CD8-positive, alpha-beta memory T cell (primary cell): ENCODE measurements around the gene SLC6A13. TPM values are rescaled to one million over a fixed set of nuclear protein-coding genes. Genes with fewer than 3 reads are reported as not detected.
"Not testable (repeated sequence)": the region's sequence is repeated elsewhere in the genome, so short reads cannot be mapped to it uniquely, and the experiment has no call there.

Experiments
- CTCF ChIA-PET: fragments of 350-600 bp; sonication (Branson Sonifier 250); formaldehyde crosslinking; loops from one replicate; lab custom pipeline; 2021; ENCODE audit warnings: antibody characterized with exemption; lab: Charles Lee
- POLR2A ChIA-PET: fragments of 350-600 bp; sonication (Branson Sonifier 250); formaldehyde crosslinking; loops from one replicate; lab custom pipeline; 2021; ENCODE audit warnings: antibody characterized with exemption; lab: Charles Lee
- DNase-seq, 5 donors: peaks; one replicate each; pipeline versions ENCODE4 v3.0.0 to v3.0.0-alpha.2; 2020 to 2022; ENCODE audit warnings: mixed read lengths in 1 of 5
- H3K27ac ChIP-seq: one replicate; pipeline ENCODE4 v1.7.0; 2013; ENCODE audit warnings: low read depth, mild to moderate bottlenecking, low read length, moderate library complexity
- H3K27me3 ChIP-seq: 2 replicates; pipeline ENCODE4 v1.7.0; 2013; ENCODE audit warnings: low read length, mild to moderate bottlenecking; ENCODE audit not compliant: insufficient read depth, poor library complexity, severe bottlenecking
- H3K36me3 ChIP-seq: 2 replicates; pipeline ENCODE4 v1.7.0; 2013; ENCODE audit warnings: mild to moderate bottlenecking, low read length, moderate library complexity; ENCODE audit not compliant: insufficient read depth
- H3K4me1 ChIP-seq: 2 replicates; pipeline ENCODE4 v1.7.0; 2013; ENCODE audit warnings: mild to moderate bottlenecking, low read length, moderate library complexity; ENCODE audit not compliant: insufficient read depth
- H3K4me3 ChIP-seq: 2 replicates; pipeline ENCODE4 v1.7.0; 2013; ENCODE audit warnings: mild to moderate bottlenecking, low read length
- H3K9me3 ChIP-seq: 2 replicates; pipeline ENCODE4 v1.7.0; 2013; ENCODE audit warnings: mild to moderate bottlenecking, low read length
- H3K27ac Mint-ChIP-seq, 8 donors: one replicate each; pipeline ENCODE4 v1.8.0; 2020 to 2021; ENCODE audit warnings: mixed read lengths in 8 of 8, mild to moderate bottlenecking in 6 of 8, inconsistent platforms in 3 of 8, moderate library complexity in 3 of 8
- H3K27me3 Mint-ChIP-seq, 2 donors: one replicate each; pipeline ENCODE4 v1.8.0; 2020 to 2021; ENCODE audit warnings: mixed read lengths in 2 of 2, mild to moderate bottlenecking in 1 of 2, moderate library complexity in 1 of 2
- H3K36me3 Mint-ChIP-seq, 3 donors: one replicate each; pipeline ENCODE4 v1.8.0; 2020 to 2021; ENCODE audit warnings: mixed read lengths in 3 of 3, inconsistent platforms in 1 of 3, mild to moderate bottlenecking in 1 of 3
- H3K4me1 Mint-ChIP-seq, 3 donors: one replicate each; pipeline ENCODE4 v1.8.0; 2020 to 2021; ENCODE audit warnings: mixed read lengths in 3 of 3, inconsistent platforms in 1 of 3, mild to moderate bottlenecking in 1 of 3
- H3K4me3 Mint-ChIP-seq, 7 donors: one replicate each; pipeline ENCODE4 v1.8.0; 2020 to 2021; ENCODE audit warnings: mixed read lengths in 7 of 7, mild to moderate bottlenecking in 6 of 7, moderate library complexity in 4 of 7, inconsistent platforms in 2 of 7
- H3K9me3 Mint-ChIP-seq, 5 donors: one replicate each; pipeline ENCODE4 v1.8.0; 2020 to 2022; ENCODE audit warnings: mixed read lengths in 5 of 5, mild to moderate bottlenecking in 3 of 5, moderate library complexity in 2 of 5, inconsistent platforms in 1 of 5
- polyA plus RNA-seq: library from polyadenylated mRNA; unstranded; fragments of 300-500 nt; fragmentation: Illumina TruSeq; gene quantifications from one replicate; pipeline ENCODE4 v1.2.3, GENCODE V29; 2021
- total RNA-seq, 2 experiments: library from RNA; stranded (reverse); gene quantifications; one replicate each; pipeline ENCODE4 v1.2.3, GENCODE V29; 2021

SLC6A13 gene
- under 1 TPM; 0.09 to 0.31 TPM for total RNA-seq
- polyA plus RNA-seq = not detected

- Histone ChIP-seq H3K27me3 (no peaks in the 10 kb centered on the region), H3K9me3 (no peaks in the 10 kb centered on the region), H3K36me3 (no peaks in the 10 kb centered on the region), H3K4me1 (peaks cover 7% of the 10 kb centered on the region), H3K4me3 (no peak within 1 kb of the TSS), H3K27ac (no peak within 1 kb of the TSS)
- Mint-ChIP-seq H3K27ac (peak within 1 kb of the TSS in 1 of 8 donors; percentile 68), H3K27me3 (peaks cover 7 to 9% of the 10 kb centered on the region in 2 donors), H3K4me3 (no peak within 1 kb of the TSS), H3K36me3 (peaks cover 0 to 4% (median 0%) of the 10 kb centered on the region in 3 donors), H3K9me3 (no peaks in the 10 kb centered on the region), H3K4me1 (peaks cover 0 to 5% (median 0%) of the 10 kb centered on the region in 3 donors)
- POLR2A ChIA-PET = no interaction called here
- CTCF ChIA-PET = no interaction called here
- DNase-seq = no peak
Measured at GRCh38 chr12:262817-263216, at the start of gene SLC6A13. TSS of gene SLC6A13 (minus strand) at chr12:262836. CDS start at chr12:260052, 2,784 bp downstream.

- Histone ChIP-seq H3K27me3 (no peaks in the 10 kb centered on the region), H3K27ac (no peak overlapping the region), H3K9me3 (no peaks in the 10 kb centered on the region), H3K4me3 (no peak overlapping the region), H3K36me3 (peaks cover 52% of the 10 kb centered on the region), H3K4me1 (no peaks in the 10 kb centered on the region)
- no peaks in the 10 kb centered on the region for H3K27me3 Mint-ChIP-seq
- no peaks in the 10 kb centered on the region for H3K9me3 Mint-ChIP-seq
- peaks cover 27 to 92% (median 47%) of the 10 kb centered on the region in 3 donors for H3K36me3 Mint-ChIP-seq
- H3K4me1 Mint-ChIP-seq = peaks cover 16 to 23% (median 20%) of the 10 kb centered on the region in 3 donors
- H3K27ac Mint-ChIP-seq = peak overlapping the region in 2 of 8 donors; percentile 11 to 58
- CTCF ChIA-PET = no interaction called here
- DNase-seq = no peak
- H3K4me3 Mint-ChIP-seq = no peak overlapping the region
- POLR2A ChIA-PET = no interaction called here
Measured at GRCh38 chr12:308511-308910, 45.9 kb upstream of the SLC6A13 start.

GRCh38 chr12:307406-307805 lies 44.8 kb upstream of the SLC6A13 start:
- no peak overlapping the region for H3K27ac ChIP-seq
- Mint-ChIP-seq H3K27ac (peak overlapping the region in 1 of 8 donors; percentile 60), H3K27me3 (no peaks in the 10 kb centered on the region), H3K4me1 (peaks cover 26 to 34% (median 30%) of the 10 kb centered on the region in 3 donors), H3K36me3 (peaks cover 27 to 94% (median 47%) of the 10 kb centered on the region in 3 donors), H3K4me3 (no peak overlapping the region), H3K9me3 (no peaks in the 10 kb centered on the region)
- no peak for DNase-seq
- no peaks in the 10 kb centered on the region for H3K27me3 ChIP-seq
- peaks cover 46% of the 10 kb centered on the region for H3K36me3 ChIP-seq
- ChIA-PET CTCF (no interaction called here), POLR2A (no interaction called here)
- H3K4me1 ChIP-seq = peaks cover 9% of the 10 kb centered on the region
- H3K4me3 ChIP-seq = no peak overlapping the region
- H3K9me3 ChIP-seq = no peaks in the 10 kb centered on the region

GRCh38 chr12:304805-305204 lies 42.2 kb upstream of the SLC6A13 start:
- H3K27ac Mint-ChIP-seq = peak overlapping the region in 2 of 8 donors; percentile 20 to 52
- peaks cover 0 to 4% (median 0%) of the 10 kb centered on the region in 5 donors for H3K9me3 Mint-ChIP-seq
- ChIA-PET CTCF (no interaction called here), POLR2A (no interaction called here)
- Histone ChIP-seq H3K27ac (no peak overlapping the region), H3K36me3 (peaks cover 35% of the 10 kb centered on the region), H3K4me1 (peaks cover 11% of the 10 kb centered on the region), H3K27me3 (no peaks in the 10 kb centered on the region), H3K9me3 (no peaks in the 10 kb centered on the region), H3K4me3 (no peak overlapping the region)
- H3K4me1 Mint-ChIP-seq = peaks cover 52 to 60% (median 56%) of the 10 kb centered on the region in 3 donors
- peaks cover 45 to 95% (median 52%) of the 10 kb centered on the region in 3 donors for H3K36me3 Mint-ChIP-seq
- no peaks in the 10 kb centered on the region for H3K27me3 Mint-ChIP-seq
- H3K4me3 Mint-ChIP-seq = peak overlapping the region in 1 of 7 donors; percentile 33
- no peak for DNase-seq

- H3K27ac Mint-ChIP-seq = peak overlapping the region in 7 of 8 donors; percentile 52 to 73 (median 61)
- peaks cover 19% of the 10 kb centered on the region for H3K36me3 ChIP-seq
- peaks cover 46 to 95% (median 55%) of the 10 kb centered on the region in 3 donors for H3K36me3 Mint-ChIP-seq
- POLR2A ChIA-PET, H3K27ac ChIP-seq, H3K9me3 ChIP-seq, CTCF ChIA-PET, H3K27me3 ChIP-seq, H3K4me3 ChIP-seq, H3K27me3 Mint-ChIP-seq, H3K9me3 Mint-ChIP-seq: not testable (repeated sequence)
- H3K4me1 ChIP-seq = peaks cover 11% of the 10 kb centered on the region
- peak overlapping the region in 6 of 7 donors; percentile 1 to 63 (median 38) for H3K4me3 Mint-ChIP-seq
- peak in 1 of 5 donors; percentile 5 for DNase-seq
- peaks cover 69 to 77% (median 70%) of the 10 kb centered on the region in 3 donors for H3K4me1 Mint-ChIP-seq
Measured at GRCh38 chr12:302766-303165, 40.1 kb upstream of the SLC6A13 start.

- CTCF ChIA-PET, H3K27me3 Mint-ChIP-seq, H3K4me3 ChIP-seq, POLR2A ChIA-PET, H3K27me3 ChIP-seq, H3K9me3 Mint-ChIP-seq, H3K9me3 ChIP-seq, DNase-seq, H3K27ac ChIP-seq: not testable (repeated sequence)
- peaks cover 41 to 98% (median 45%) of the 10 kb centered on the region in 3 donors for H3K36me3 Mint-ChIP-seq
- H3K27ac Mint-ChIP-seq = peak overlapping the region in 6 of 8 donors; percentile 2 to 82 (median 54)
- Histone ChIP-seq H3K36me3 (peaks cover 16% of the 10 kb centered on the region), H3K4me1 (peaks cover 11% of the 10 kb centered on the region)
- peaks cover 65 to 72% (median 72%) of the 10 kb centered on the region in 3 donors for H3K4me1 Mint-ChIP-seq
- peak overlapping the region in 3 of 7 donors; percentile 22 to 35 (median 26) for H3K4me3 Mint-ChIP-seq
Measured at GRCh38 chr12:300166-300565, 37.5 kb upstream of the SLC6A13 start.

- Mint-ChIP-seq H3K4me1 (peaks cover 66 to 73% (median 73%) of the 10 kb centered on the region in 3 donors), H3K27ac (peak overlapping the region in 3 of 8 donors; percentile 18 to 80 (median 64)), H3K36me3 (peaks cover 46 to 99% (median 47%) of the 10 kb centered on the region in 3 donors)
- Histone ChIP-seq H3K36me3 (peaks cover 22% of the 10 kb centered on the region), H3K4me1 (peaks cover 11% of the 10 kb centered on the region)
- H3K27ac ChIP-seq, POLR2A ChIA-PET, H3K9me3 ChIP-seq, H3K4me3 Mint-ChIP-seq, H3K27me3 Mint-ChIP-seq, DNase-seq, H3K4me3 ChIP-seq, H3K9me3 Mint-ChIP-seq, CTCF ChIA-PET, H3K27me3 ChIP-seq: not testable (repeated sequence)
Measured at GRCh38 chr12:299511-299910, 36.9 kb upstream of the SLC6A13 start.

GRCh38 chr12:298059-298458 lies 35.4 kb upstream of the SLC6A13 start:
- H3K27ac Mint-ChIP-seq, H3K27ac ChIP-seq, DNase-seq, H3K27me3 ChIP-seq, H3K4me3 ChIP-seq, H3K4me3 Mint-ChIP-seq, CTCF ChIA-PET, H3K9me3 Mint-ChIP-seq, POLR2A ChIA-PET, H3K27me3 Mint-ChIP-seq, H3K4me1 ChIP-seq, H3K9me3 ChIP-seq: not testable (repeated sequence)
- peaks cover 57 to 61% (median 61%) of the 10 kb centered on the region in 3 donors for H3K4me1 Mint-ChIP-seq
- H3K36me3 Mint-ChIP-seq = peaks cover 49 to 99% (median 49%) of the 10 kb centered on the region in 3 donors
- peaks cover 30% of the 10 kb centered on the region for H3K36me3 ChIP-seq
